Esophagus (tissue), 2 donors: ENCODE results near the gene JUND. TPM values are rescaled to one million over a fixed set of nuclear protein-coding genes. Genes with fewer than 3 reads are reported as not detected.

ENCODE experiments used
- H3K27ac ChIP-seq, 2 donors: one replicate each; pipeline ENCODE4 v1.5.1; 2013; ENCODE audit warnings: low read depth in 2 of 2, mild to moderate bottlenecking in 2 of 2, inconsistent platforms in 1 of 2, low read length in 1 of 2, moderate library complexity in 1 of 2
- H3K27me3 ChIP-seq, 2 donors: one replicate each; pipeline ENCODE4 v1.6.1; 2013; ENCODE audit warnings: low read length in 2 of 2, control low read depth in 1 of 2, mild to moderate bottlenecking in 1 of 2; ENCODE audit not compliant: insufficient read depth in 2 of 2, control insufficient read depth in 1 of 2
- H3K36me3 ChIP-seq, 2 donors: one replicate each; pipeline ENCODE4 v1.6.1; 2013; ENCODE audit warnings: low read length in 1 of 2; ENCODE audit not compliant: control insufficient read depth in 2 of 2, insufficient read depth in 2 of 2
- H3K4me1 ChIP-seq, 2 donors: one replicate each; pipeline ENCODE4 v1.6.1; 2013; ENCODE audit warnings: low read length in 1 of 2; ENCODE audit not compliant: control insufficient read depth in 2 of 2, insufficient read depth in 2 of 2
- H3K4me3 ChIP-seq, 2 donors: one replicate each; pipeline ENCODE4 v1.5.1; 2013; ENCODE audit warnings: low read length in 2 of 2, mild to moderate bottlenecking in 2 of 2, low read depth in 1 of 2, moderate library complexity in 1 of 2
- H3K9me3 ChIP-seq, 2 donors: one replicate each; pipeline ENCODE4 v1.6.1; 2013; ENCODE audit warnings: mild to moderate bottlenecking in 2 of 2, low read depth in 1 of 2, low read length in 1 of 2, moderate library complexity in 1 of 2; ENCODE audit not compliant: control insufficient read depth in 2 of 2, insufficient read depth in 1 of 2
- WGBS, 2 donors: extraction: QIAGEN DNeasy Blood & Tissue Kit; methylation state at CpG; one replicate each; pipeline ENCODE4 v1.1.7; 2013; 5-methylcytosine and 5-hydroxymethylcytosine counted together
- polyA plus RNA-seq, 2 donors: library from polyadenylated mRNA; stranded (reverse); fragments of 200-250 nt; gene quantifications; one replicate each; pipeline ENCODE4 v1.2.3, GENCODE V29; 2013
- donor health status: healthy with polysubstance abuse.
- donor health status: Bipolar disorder and iron deficiency.

Gene JUND
- polyA plus RNA-seq, 2 donors = 57.9 to 84.5 TPM

DNA sequence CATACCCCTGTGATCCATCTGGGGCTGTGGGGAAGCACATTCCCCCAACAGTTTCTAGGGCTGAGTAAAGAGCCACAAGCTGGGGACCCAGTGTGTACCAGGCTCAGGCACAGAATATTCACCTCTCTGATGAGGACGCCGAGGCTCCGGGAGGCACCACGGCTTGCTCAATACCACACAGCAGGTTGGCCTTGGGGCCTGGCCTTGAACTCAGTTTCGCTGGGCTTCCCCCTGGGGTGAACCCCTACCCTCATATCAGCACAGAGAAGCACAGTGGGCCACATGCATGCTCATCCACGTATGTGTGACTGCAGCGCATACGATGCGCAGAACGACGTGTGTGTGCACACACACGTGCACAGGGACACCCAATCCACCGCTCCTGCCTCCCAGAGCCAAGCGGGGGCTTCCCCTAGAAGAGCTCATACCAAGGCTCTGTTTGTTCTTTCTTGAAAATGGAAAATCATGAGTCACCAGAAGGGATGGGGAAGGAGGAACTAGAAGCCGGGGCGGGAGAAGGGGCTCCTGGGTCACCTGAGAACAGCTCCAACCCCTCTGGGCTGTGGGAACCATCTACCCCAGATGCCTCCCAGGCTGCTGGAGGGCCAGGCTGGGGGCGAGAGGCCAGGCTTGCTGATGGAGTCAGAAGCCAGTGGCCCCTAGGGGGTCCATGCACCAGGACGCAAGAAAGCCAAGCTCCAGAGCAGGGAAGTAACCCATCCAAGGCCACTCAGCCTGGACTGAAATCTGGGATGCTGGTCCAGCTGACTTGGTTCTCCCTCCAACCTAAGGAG is 50.3 kb downstream of the JUND start:
- H3K9me3 ChIP-seq = peaks cover 2 to 12% of the 10 kb centered on the region in 2 donors
- H3K27ac ChIP-seq = no peak overlapping the region
- H3K36me3 ChIP-seq = no peaks in the 10 kb centered on the region
- 41 to 46% methylated on average over 18 of the region's 18 CpGs for WGBS, 2 donors
- peaks cover 0 to 20% of the 10 kb centered on the region in 2 donors for H3K27me3 ChIP-seq
- no peak overlapping the region for H3K4me3 ChIP-seq
- H3K4me1 ChIP-seq = no peaks in the 10 kb centered on the region

DNA sequence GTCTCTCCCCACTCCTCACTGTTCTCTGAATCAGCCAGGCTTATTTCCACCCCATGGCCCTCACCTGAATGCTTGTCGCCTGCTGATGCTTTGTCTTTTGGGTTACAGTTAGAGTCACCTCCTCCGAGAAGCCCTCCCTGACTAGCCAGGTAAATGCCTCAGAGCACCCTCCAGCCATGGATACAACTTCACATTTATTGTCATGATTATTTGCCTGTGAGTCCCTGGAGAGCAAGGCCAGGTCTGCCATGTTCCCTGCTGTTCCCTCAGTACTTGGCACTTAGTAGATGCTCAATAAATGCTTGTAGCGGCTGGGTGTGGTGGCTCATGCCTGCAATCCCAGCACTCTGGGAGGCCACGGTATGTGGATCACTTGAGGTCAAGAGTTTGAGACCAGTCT is 51.5 kb downstream of the JUND start:
- Histone ChIP-seq H3K4me3 (no peak overlapping the region), H3K9me3 (peaks cover 2 to 12% of the 10 kb centered on the region in 2 donors), H3K27ac (no peak overlapping the region), H3K27me3 (peaks cover 0 to 25% of the 10 kb centered on the region in 2 donors), H3K36me3 (no peaks in the 10 kb centered on the region), H3K4me1 (peaks cover 0 to 6% of the 10 kb centered on the region in 2 donors)
- WGBS, 2 donors = 79 to 85% methylated on average over 4 of the region's 4 CpGs

Other genes with a start within 250 kb of the JUND start
- gene IL12RB1, start 194.7 kb downstream of the JUND start, polyA plus RNA-seq = under 1 TPM; 0.40 to 0.51 TPM
- gene MAST3, start 183.8 kb downstream of the JUND start, polyA plus RNA-seq = 1 to 10 TPM; 1.5 to 2.5 TPM
- gene PIK3R2, start 128.5 kb downstream of the JUND start, polyA plus RNA-seq = 10 to 100 TPM in 1 of 2 donors, 1 to 10 TPM in 1; 8.1 to 10.6 TPM
- 10 to 100 TPM in 1 of 2 donors, 1 to 10 TPM in 1; 9.9 to 29.3 TPM for gene IFI30, start 107.8 kb downstream of the JUND start, polyA plus RNA-seq
- gene MPV17L2, start 88.4 kb downstream of the JUND start, polyA plus RNA-seq = 10 to 100 TPM in 1 of 2 donors, 1 to 10 TPM in 1; 7.4 to 12.0 TPM
- gene RAB3A, start 77.6 kb downstream of the JUND start, polyA plus RNA-seq = 1 to 10 TPM in 1 of 2 donors, under 1 TPM in 1; 0.81 to 1.1 TPM
- gene PDE4C, start 55.2 kb downstream of the JUND start, polyA plus RNA-seq = under 1 TPM; 0.07 to 0.39 TPM
- gene IQCN, start 7.2 kb downstream of the JUND start, polyA plus RNA-seq = 10 to 100 TPM in 1 of 2 donors, under 1 TPM in 1; 0.88 to 12.2 TPM
- 100 to 1,000 TPM in 1 of 2 donors, 10 to 100 TPM in 1; 96.9 to 113 TPM for gene LSM4, start 41.5 kb upstream of the JUND start, polyA plus RNA-seq
- 1 to 10 TPM; 1.8 to 1.9 TPM for gene PGPEP1, start 59.0 kb upstream of the JUND start, polyA plus RNA-seq
- gene GDF15, start 104.5 kb upstream of the JUND start, polyA plus RNA-seq = 1 to 10 TPM in 1 of 2 donors, under 1 TPM in 1; 0.24 to 2.8 TPM
- under 1 TPM; 0.55 to 0.66 TPM for gene LRRC25, start 116.0 kb upstream of the JUND start, polyA plus RNA-seq
- gene SSBP4, start 137.8 kb upstream of the JUND start, polyA plus RNA-seq = 10 to 100 TPM; 25.4 to 25.9 TPM
- gene ISYNA1, start 156.5 kb upstream of the JUND start, polyA plus RNA-seq = 10 to 100 TPM; 17.5 to 42.7 TPM
- 1 to 10 TPM; 7.1 to 9.1 TPM for gene ELL, start 240.4 kb upstream of the JUND start, polyA plus RNA-seq